ENCODE measurements around the gene PRSS50. TPM values are rescaled to one million over a fixed set of nuclear protein-coding genes. Genes with fewer than 3 reads are reported as not detected.
"Not testable (repeated sequence)": the region's sequence is repeated elsewhere in the genome, so short reads cannot be mapped to it uniquely, and the experiment has no call there.

The PRSS50 gene
- polyA plus RNA-seq, 1 of the 3 experiments (the other 2 are of a cell fraction), result not detected

DNA sequence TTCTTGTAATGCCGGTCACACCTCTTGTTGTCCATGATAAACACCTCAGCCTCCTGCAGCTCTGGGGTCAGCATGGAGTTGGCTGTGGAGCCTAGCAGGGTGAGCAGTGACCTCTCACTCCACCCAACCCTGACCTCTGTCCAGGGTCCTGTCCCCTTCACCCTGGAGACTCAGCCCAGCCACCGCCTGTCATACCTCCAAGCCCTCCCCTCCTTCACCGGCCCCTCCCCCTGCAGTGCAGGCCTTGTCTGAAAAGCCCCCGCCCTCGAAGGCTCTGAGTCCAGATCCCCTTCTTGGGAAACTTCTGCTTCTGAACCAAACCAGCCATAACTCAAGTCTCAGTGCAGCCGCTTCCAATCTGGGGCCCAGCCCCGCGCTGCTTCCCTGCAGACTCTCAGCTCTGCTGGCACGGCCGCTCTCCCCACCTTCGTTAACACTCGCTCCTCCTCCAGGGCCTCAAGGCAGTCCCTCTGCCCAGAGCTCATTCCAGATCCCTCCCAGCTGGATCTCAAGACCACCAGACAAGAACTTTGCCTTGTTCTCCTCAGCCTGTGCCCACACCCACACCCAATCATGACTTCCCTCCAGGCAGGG is 25.4 kb upstream of the PRSS50 start:
- Histone ChIP-seq H3K79me2 (ENCODE audit: insufficient read depth) (no peaks in the 10 kb centered on the region), H3K4me1 (ENCODE audit: control insufficient read depth in 1 of 2, insufficient read depth in 2 of 2, low read depth in 1 of 2, low read length in 1 of 2) (no peaks in the 10 kb centered on the region), H3K9me2 (no peaks in the 10 kb centered on the region), H3K36me3 (replicated peaks in 1 of 2; ENCODE audit: control insufficient read depth in 1 of 2, insufficient read depth in 2 of 2, low read length in 1 of 2) (no peaks in the 10 kb centered on the region), H3K4me2 (no peak overlapping the region), H3K27me3 (ENCODE audit: insufficient read depth) (no peaks in the 10 kb centered on the region), H2AFZ (ENCODE audit: low read depth) (no peak overlapping the region), H3K9me3 (no peaks in the 10 kb centered on the region), H3K27ac (ENCODE audit: low read depth in 2 of 2, low read length in 1 of 2) (no peak overlapping the region), H3K4me3 (ENCODE audit: low read depth in 2 of 2, low read length in 1 of 2) (no peak overlapping the region), H3K9ac (no peak overlapping the region), H4K20me1 (ENCODE audit: insufficient read depth) (no peaks in the 10 kb centered on the region), H3F3A (replicated peaks; ENCODE audit: insufficient read depth) (no peaks in the 10 kb centered on the region)
- DNase-seq, result no peak
- TF ChIP-seq, protein P1, sequence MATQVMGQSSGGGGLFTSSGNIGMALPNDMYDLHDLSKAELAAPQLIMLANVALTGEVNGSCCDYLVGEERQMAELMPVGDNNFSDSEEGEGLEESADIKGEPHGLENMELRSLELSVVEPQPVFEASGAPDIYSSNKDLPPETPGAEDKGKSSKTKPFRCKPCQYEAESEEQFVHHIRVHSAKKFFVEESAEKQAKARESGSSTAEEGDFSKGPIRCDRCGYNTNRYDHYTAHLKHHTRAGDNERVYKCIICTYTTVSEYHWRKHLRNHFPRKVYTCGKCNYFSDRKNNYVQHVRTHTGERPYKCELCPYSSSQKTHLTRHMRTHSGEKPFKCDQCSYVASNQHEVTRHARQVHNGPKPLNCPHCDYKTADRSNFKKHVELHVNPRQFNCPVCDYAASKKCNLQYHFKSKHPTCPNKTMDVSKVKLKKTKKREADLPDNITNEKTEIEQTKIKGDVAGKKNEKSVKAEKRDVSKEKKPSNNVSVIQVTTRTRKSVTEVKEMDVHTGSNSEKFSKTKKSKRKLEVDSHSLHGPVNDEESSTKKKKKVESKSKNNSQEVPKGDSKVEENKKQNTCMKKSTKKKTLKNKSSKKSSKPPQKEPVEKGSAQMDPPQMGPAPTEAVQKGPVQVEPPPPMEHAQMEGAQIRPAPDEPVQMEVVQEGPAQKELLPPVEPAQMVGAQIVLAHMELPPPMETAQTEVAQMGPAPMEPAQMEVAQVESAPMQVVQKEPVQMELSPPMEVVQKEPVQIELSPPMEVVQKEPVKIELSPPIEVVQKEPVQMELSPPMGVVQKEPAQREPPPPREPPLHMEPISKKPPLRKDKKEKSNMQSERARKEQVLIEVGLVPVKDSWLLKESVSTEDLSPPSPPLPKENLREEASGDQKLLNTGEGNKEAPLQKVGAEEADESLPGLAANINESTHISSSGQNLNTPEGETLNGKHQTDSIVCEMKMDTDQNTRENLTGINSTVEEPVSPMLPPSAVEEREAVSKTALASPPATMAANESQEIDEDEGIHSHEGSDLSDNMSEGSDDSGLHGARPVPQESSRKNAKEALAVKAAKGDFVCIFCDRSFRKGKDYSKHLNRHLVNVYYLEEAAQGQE (IDR thresholded peaks at IDR 0.05; ENCODE audit: low read depth, low read length), result 0 out of 2 replicates have a peak, but pooled peaks have one; percentile 42
- TF ChIP-seq, protein P2, sequence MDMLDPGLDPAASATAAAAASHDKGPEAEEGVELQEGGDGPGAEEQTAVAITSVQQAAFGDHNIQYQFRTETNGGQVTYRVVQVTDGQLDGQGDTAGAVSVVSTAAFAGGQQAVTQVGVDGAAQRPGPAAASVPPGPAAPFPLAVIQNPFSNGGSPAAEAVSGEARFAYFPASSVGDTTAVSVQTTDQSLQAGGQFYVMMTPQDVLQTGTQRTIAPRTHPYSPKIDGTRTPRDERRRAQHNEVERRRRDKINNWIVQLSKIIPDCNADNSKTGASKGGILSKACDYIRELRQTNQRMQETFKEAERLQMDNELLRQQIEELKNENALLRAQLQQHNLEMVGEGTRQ (IDR thresholded peaks at IDR 0.05; ENCODE audit: borderline replicate concordance, low read depth, low read length), result no peak
- ChIA-PET POLR2A (no interaction called here), CTCF (interaction anchor here (0.6 to 1.0 kb wide), 2 partner anchors 122 to 138 kb away, joined by 3 read pairs; no protein-coding TSS in a partner anchor)
- WGBS (ENCODE audit: low lambda C conversion rate), result 74% methylated on average over 10 of the region's 12 CpGs

DNA sequence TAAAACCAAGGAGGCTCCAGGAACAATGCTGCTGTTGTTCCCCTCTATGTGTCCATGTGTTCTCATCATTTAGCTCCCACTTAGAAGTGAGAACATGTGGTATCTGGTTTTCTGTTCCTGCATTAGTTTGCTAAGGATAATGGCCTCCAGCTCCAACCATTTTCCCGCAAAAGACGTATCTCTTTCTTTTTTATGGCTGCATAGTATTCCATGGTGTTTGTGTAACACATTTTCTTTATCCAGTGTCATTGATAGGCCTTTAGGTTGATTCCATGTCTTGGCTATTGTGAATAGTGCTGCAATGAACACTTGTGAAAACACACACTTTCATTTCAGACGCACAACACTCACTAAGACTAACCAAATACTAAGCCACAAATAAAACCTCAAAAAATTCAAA is 21.9 kb upstream of the PRSS50 start:
- CTCF ChIA-PET, result interaction anchor here (1.3 kb wide), 1 partner anchor 170 kb away, joined by 5 read pairs; no protein-coding TSS in a partner anchor
- POLR2A ChIA-PET; H3K27me3 ChIP-seq (ENCODE audit: insufficient read depth); H3K36me3 ChIP-seq (replicated peaks in 1 of 2; ENCODE audit: control insufficient read depth in 1 of 2, insufficient read depth in 2 of 2, low read length in 1 of 2); H3K4me3 ChIP-seq (ENCODE audit: low read depth in 2 of 2, low read length in 1 of 2); H3F3A ChIP-seq (replicated peaks; ENCODE audit: insufficient read depth); H3K27ac ChIP-seq (ENCODE audit: low read depth in 2 of 2, low read length in 1 of 2); H4K20me1 ChIP-seq (ENCODE audit: insufficient read depth); H3K79me2 ChIP-seq (ENCODE audit: insufficient read depth); H3K9ac ChIP-seq; H3K9me2 ChIP-seq; H3K4me1 ChIP-seq (ENCODE audit: control insufficient read depth in 1 of 2, insufficient read depth in 2 of 2, low read depth in 1 of 2, low read length in 1 of 2); H2AFZ ChIP-seq (ENCODE audit: low read depth); H3K4me2 ChIP-seq; DNase-seq; H3K9me3 ChIP-seq: not testable (repeated sequence)
- whole genome bisulfite sequencing (ENCODE audit: low lambda C conversion rate), result 72% methylated on average over 3 of the region's 3 CpGs

DNA sequence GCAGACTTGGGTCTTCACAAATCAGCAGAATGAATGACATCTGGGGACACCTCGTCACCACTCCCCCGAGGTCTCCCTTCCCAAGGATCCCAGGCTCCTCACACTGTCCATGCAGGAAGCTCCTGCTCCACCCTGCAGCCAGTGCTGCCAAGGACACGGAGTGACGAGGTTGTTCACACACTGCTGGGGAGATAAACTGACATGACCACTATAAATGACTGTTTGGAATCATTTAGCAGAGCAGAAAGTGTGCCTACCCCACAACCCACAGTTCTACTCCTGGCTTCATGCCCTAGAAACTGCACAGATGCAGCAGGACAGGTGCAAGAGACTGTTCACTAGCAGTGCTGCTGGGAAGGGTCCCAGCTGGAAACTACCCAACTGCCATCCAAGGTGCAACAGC is 19.7 kb upstream of the PRSS50 start:
- H3F3A ChIP-seq (replicated peaks; ENCODE audit: insufficient read depth), result no peaks in the 10 kb centered on the region
- WGBS (ENCODE audit: low lambda C conversion rate), result 9% methylated on average over 4 of the region's 4 CpGs
- DNase-seq, result no peak
- no peak overlapping the region for H3K27ac ChIP-seq (ENCODE audit: low read depth in 2 of 2, low read length in 1 of 2)
- TF ChIP-seq, protein P3, sequence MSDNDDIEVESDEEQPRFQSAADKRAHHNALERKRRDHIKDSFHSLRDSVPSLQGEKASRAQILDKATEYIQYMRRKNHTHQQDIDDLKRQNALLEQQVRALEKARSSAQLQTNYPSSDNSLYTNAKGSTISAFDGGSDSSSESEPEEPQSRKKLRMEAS (IDR thresholded peaks at IDR 0.05; ENCODE audit: low read depth), result no peak
- TF ChIP-seq NRF1 (IDR thresholded peaks at IDR 0.05; ENCODE audit: low read depth, low read length), result no peak
- no peak for TF ChIP-seq ELF1 (IDR thresholded peaks at IDR 0.05)
- TF ChIP-seq TCF12 (IDR thresholded peaks at IDR 0.05), result no peak
- no peak for TF ChIP-seq SMC3 (IDR thresholded peaks at IDR 0.05; ENCODE audit: low read depth, low read length)
- TF ChIP-seq, protein P4, sequence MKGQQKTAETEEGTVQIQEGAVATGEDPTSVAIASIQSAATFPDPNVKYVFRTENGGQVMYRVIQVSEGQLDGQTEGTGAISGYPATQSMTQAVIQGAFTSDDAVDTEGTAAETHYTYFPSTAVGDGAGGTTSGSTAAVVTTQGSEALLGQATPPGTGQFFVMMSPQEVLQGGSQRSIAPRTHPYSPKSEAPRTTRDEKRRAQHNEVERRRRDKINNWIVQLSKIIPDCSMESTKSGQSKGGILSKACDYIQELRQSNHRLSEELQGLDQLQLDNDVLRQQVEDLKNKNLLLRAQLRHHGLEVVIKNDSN (IDR thresholded peaks at IDR 0.05; ENCODE audit: borderline replicate concordance, low read depth), result no peak
- no peaks in the 10 kb centered on the region for H4K20me1 ChIP-seq (ENCODE audit: insufficient read depth)
- H3K36me3 ChIP-seq (replicated peaks in 1 of 2; ENCODE audit: control insufficient read depth in 1 of 2, insufficient read depth in 2 of 2, low read length in 1 of 2), result no peaks in the 10 kb centered on the region
- H3K9me2 ChIP-seq, result no peaks in the 10 kb centered on the region
- no peak overlapping the region for H3K9ac ChIP-seq
- H3K27me3 ChIP-seq (ENCODE audit: insufficient read depth), result no peaks in the 10 kb centered on the region; the same call in 1 of the 2 replicates
- ChIA-PET POLR2A (no interaction called here), CTCF (interaction anchor here (0.7 to 2.3 kb wide), 7 partner anchors 17 to 248 kb away, joined by 3 to 6 read pairs (median 3); no protein-coding TSS in a partner anchor)
- no peaks in the 10 kb centered on the region for H3K9me3 ChIP-seq
- H3K4me3 ChIP-seq (ENCODE audit: low read depth in 2 of 2, low read length in 1 of 2), result no peak overlapping the region
- no peak overlapping the region for H3K4me2 ChIP-seq
- no peak overlapping the region for H2AFZ ChIP-seq (ENCODE audit: low read depth)
- peaks cover 0 to 3% of the 10 kb centered on the region in 2 experiments; a peak in 1 of 4 replicates for H3K4me1 ChIP-seq (ENCODE audit: control insufficient read depth in 1 of 2, insufficient read depth in 2 of 2, low read depth in 1 of 2, low read length in 1 of 2)
- H3K79me2 ChIP-seq (ENCODE audit: insufficient read depth), result no peaks in the 10 kb centered on the region
